ENCODE data around the gene GALNTL6.

GALNTL6 gene

DNA sequence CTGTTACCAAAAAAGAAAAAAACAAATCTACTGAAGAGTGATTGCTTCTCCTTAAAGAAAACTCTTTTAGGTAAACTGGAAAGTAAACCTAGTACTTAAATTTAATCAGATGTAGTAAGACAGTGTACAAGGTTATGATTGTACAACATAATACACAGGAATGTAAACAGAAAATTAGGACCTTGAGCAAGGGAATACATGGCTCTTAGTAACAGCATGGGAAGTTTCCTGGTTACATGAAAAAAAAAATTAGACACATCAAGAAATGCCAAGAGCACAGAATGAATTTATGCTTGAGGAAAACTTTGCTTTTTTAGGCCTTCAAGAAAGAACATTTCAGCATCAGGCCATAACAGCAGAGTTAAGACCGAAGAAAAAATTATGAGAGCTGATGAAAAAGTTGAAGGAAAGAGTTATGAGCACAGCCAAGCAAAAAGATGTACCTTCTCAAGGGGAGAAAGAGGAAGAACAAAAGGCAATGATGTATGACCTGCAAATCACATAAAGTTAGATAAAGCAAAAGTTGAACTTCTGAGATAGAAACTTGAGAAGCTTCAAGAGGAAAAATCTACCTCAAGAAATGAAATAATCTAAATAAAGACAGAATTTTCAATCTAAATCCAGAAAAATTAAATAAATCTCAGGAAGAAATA lies 311.6 kb downstream of the GALNTL6 start:
- no peak for DNase-seq (ENCODE audit: low spot score)

DNA sequence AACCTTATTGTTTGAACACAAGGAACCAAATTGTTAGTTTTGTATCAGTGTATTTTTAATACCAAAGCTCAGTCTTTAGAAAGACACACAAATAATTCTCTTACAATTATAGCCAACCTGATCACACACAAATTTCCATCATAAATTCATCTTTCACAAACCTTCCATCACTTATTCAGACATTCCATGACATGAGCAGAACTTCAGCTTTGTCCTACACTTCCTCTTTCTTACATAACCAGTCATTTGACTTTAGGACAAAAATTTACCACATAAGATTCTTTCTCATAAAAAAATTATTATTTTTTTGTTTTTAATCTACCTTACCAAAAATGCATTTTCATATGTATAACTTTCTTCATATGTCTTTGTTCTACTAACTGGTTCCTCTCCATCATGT lies 312.2 kb downstream of the GALNTL6 start:
- no peak for DNase-seq (ENCODE audit: low spot score)

DNA sequence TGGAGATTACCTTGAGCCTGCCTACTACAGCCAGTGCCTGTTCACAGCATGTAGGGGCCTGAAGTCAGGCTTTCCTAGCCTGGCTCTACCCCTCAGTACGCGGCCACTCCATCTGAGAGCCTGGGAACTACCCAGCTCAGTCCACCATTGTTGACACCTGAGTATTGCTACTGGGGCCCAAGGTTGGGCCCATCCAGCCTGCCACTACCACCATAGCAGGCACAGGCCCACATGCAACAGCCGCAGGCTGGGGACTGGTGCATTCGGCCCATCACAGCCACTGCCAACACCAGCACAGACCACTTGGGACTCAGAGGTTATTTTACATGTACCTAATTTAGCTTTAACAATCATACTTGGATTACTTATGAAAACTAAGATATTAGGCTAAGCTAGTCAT lies 314.0 kb downstream of the GALNTL6 start:
- no peak for DNase-seq (ENCODE audit: low spot score)

DNA sequence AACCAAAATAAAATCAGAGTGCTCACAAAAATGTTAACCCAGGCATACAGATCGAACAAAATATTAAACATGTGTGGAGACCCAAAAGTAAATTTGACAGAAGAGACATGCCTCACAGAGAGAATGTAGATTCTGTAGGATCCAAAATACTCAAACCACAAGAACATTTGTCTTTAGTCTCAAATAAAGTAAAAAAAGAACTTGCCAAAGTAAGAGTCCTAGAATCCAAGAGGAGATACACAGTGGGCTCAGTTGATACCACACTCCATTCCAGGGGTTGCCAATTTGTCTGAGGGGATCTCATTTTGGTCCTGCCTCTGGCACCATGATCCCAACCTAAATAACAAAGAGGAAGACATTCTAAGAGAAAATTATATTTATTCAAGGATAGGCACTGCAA lies 316.4 kb downstream of the GALNTL6 start:
- no peak for DNase-seq (ENCODE audit: low spot score)

DNA sequence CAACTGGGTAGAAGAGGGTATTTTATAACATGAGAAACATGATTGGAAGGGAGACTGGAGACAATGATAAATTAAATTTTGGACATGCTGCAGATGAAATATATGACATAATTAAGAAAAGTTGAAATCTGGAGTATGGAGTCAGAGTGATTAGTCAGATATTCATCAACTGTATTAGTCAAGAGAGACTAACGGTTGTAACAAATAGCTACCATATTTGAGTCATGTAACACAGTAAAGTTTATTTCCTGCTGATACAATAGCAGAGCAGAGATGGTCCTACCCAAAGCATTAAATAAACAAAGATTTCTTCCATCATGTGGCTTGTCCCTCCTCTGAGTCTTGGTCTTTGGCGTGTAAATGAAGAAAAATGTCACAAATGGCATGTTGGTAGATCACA lies 321.3 kb downstream of the GALNTL6 start:
- peak; percentile 10 for DNase-seq (ENCODE audit: low spot score)

DNA sequence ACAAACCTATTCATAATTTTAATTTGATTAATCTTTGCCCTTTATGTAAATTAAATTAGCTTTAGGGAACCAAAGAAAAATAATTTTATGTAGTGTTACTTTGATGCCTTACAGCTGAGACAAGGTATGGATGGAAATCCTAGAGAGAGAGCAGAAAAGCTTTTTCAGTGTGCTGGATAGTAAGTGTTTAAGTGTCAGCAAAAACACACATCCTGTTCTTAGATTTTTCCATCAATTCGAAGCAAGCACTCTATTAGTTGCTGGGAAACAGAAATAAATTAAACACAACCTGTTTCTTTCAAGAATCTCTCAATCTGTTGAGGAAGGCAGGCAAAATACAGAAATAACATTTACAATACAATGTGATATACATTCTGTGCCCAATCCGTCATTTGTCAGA lies 327.8 kb downstream of the GALNTL6 start:
- no peak for DNase-seq (ENCODE audit: low spot score)

DNA sequence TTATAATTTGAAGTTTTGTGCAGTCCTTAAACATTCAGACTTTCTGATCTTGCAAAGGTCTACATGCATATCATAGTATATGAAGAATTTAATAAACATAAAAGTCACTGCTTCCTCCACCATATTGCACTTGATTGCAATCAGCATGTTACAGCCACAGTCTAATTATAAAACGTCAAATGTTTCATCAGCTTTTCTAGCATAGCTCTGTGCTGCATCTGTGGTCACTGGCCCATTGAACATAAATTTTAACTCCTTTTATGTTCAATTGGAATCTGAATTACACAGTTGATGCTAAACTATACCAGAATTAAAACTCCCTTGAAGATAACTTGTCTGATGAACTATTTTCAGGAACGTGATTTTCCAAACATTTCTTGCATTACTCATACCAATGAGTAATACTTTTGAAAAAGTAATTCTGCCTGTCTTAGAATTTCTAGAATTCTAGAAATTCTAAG lies 329.1 kb downstream of the GALNTL6 start:
- DNase-seq (ENCODE audit: low spot score), result peak; percentile 28

DNA sequence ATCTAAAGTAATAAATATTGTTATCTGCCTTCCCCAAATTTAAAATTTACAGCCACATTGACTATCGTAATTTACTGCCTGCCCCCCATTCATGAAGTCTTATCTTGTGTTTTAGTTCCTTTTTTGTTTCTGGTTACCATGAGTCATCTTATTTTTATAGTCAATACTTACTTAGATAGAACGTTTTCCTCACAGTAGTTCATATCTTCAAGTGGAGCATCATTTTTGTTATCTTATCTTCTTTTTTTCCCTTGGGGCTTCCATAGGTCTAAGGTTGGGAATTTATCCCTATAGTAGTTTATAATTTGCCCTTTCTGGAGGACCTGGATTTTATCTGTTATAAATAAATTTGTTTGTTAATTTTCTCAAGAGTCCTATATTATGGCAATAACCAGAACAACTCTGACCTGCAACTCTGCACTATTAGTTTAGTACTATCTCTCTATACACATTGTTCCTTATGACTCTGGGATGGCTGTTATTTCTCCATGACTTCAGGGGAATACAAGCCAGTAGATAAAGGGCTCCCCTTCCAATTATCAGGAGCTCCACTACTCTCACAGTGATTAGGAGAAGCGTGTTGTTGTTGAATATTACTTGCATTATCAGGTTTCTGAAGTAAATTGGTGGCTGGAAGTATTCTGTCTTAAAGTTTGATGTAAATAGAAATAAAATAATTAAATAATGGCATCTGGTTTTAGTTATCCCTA lies 330.6 kb downstream of the GALNTL6 start:
- DNase-seq (ENCODE audit: low spot score), result no peak

DNA sequence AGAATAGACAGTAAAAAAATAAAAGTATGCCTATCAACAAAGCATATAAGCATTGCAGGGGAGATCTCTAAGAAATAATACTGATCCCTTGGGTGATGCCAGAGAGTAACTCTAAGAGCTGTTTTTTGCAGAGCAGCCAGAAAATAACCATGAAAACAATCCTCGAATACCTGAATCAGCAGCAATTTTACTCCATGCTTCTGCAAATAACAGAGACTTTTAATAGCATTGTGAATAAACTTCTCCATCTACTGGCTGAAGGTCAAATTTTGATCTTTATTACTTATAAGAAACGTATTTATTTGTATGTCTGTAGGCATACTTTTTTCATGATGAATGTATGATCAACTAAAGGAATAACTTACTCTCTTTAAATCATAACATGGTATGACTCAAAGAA lies 334.5 kb downstream of the GALNTL6 start:
- DNase-seq (ENCODE audit: low spot score), result no peak

DNA sequence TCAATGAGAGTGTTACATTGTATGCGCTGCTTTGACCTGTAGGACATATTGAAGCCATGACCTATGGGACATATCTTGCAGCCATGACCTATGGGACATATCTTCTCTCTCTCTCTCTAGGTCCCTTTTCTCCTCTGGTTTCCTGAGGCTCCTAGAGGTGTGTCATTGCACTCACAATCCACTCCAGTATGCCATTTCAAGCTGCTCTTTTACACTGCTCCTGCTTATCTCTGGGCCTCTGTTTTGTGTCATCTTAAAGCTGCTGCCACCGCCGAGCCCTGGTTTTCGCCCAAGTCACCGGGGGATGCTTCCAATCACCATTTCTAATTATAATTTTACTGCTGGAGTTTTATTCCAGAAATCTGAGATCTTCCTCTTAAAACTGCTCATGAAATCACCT lies 336.1 kb downstream of the GALNTL6 start:
- DNase-seq (ENCODE audit: low spot score), result no peak

DNA sequence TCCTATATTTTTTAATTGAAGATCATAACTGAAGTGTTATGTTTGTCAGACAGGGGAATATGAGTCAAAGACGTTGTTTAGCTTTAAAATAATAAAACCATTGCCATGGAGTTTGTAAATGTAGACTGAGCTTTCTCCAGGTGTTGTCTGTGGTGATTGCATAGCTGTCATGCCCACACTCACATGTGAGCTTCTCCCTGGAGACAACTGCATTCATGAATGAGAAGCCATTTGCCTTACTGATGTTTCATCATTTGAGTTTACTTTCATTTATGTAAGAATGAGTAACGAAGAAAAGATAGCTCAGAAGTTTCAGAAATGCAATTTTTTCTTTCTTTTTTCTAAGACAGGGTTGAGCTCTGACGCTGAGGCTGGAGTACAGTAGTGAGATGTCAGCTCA lies 339.1 kb downstream of the GALNTL6 start:
- no peak for DNase-seq (ENCODE audit: low spot score)

DNA sequence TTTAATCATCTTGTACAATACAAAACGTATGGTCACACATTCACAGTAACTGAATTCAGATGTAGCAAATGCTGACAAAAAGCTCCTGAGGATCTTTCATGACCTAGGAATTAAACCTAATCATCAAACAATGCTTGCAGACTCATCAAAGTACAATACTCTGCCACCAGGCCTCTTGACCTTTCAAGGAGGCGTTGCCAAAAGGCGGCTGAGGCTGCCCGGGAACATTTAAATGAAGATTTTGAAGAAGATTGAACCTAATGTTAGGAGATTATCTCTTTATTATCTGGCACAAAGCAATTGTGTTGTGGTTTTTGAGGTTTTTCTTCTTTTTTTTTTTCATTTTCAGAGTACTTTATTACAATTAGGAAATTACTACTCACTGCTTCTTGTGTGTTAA lies 340.5 kb downstream of the GALNTL6 start:
- DNase-seq (ENCODE audit: low spot score), result no peak

DNA sequence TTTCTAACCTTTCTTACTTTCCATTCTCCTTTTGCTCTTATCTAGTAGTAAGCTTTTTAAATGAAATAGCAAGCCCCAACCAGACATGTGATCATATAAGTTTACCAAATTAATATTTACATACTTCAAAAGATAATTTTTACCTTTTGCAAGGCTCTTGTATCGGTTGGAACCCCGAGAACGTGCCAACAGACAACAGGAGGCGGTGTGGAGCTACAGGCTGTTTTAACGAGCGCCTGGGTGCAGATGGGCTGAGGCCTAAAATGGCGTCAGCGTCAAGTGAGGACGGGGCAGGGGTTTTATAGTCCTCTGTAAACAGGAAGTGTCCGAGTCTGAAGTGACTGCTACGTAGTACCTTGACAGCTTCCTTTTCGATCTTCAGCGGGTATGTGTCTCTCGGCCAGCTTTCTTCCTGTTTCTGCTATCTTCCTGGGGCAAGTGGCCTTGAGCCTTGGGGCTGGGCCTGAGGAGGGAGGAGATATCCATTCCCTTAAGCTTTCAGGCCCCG lies 342.7 kb downstream of the GALNTL6 start:
- no peak for DNase-seq (ENCODE audit: low spot score)

DNA sequence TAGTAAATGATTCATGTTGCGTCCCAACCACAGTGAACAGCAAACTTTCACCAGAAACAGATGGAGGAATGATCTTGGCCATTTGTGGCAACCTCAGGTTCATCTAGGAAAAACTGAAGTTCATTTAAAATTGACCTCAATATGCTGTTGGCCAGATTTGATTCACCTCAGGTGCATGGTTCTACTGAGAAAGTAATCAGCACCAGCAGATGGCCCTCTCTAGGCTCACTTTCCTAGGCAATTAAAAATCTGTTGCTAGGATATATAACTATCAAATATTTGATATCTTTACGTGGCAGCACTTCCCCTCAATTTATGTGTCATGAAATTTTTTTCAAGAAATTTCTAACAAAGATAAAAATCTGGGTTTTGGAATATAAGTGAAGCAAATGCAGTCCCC lies 344.7 kb downstream of the GALNTL6 start:
- DNase-seq (ENCODE audit: low spot score), result no peak

DNA sequence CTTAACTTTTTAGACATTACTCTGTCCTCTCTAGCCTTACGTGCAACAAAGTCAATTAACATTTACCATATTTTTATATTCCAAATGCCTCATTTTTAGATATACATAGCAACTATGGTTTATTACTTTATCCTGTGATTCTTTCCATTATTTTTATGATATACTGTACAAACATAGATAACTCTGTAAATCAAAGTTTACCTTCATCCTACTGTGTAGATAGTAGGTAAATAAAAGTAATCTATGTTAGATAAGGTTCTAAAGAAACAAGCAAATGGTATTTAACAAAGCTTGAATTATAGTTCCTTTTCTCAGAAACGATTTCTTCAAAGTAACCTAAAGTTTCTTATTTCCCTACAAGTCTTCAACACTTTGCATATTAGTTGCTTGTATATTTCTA lies 350.0 kb downstream of the GALNTL6 start:
- DNase-seq (ENCODE audit: low spot score), result no peak

DNA sequence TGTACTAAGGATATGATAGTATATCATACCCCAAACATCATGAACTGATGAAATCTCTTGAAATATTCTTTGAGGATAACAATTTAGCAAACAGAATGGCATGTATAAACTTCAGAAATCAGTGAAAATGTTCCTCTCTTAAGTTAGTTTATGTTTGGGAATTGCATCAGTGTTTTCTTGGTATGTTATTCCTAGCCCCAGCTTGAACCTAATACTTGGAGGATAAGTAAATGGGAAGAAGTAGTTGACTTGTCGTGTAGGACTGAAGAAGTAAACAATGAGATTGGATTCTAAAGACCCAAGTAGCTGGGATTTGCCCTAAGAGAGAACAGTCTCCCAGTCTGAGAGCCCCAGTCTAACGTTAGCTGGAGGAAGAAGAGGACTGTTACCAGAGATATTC lies 355.7 kb downstream of the GALNTL6 start:
- DNase-seq (ENCODE audit: low spot score), result no peak

DNA sequence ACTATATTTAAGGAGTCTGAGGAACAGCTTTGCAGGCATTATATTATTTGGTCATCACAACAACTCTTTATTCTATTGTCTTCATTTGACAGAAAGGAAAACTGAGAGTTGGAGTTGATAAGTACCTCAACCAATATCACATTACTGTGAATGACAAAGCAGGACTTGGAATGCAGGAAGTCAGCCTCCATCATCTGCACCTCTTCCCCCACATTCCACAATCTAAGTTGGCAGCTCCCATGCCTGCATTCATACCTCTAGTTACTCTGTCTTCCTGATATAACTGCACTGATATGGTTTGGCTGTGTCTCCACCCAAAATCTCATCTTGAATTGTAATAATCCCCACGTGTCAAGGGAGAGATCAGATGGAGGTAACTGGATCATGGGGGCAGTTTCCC lies 356.7 kb downstream of the GALNTL6 start:
- DNase-seq (ENCODE audit: low spot score), result no peak

DNA sequence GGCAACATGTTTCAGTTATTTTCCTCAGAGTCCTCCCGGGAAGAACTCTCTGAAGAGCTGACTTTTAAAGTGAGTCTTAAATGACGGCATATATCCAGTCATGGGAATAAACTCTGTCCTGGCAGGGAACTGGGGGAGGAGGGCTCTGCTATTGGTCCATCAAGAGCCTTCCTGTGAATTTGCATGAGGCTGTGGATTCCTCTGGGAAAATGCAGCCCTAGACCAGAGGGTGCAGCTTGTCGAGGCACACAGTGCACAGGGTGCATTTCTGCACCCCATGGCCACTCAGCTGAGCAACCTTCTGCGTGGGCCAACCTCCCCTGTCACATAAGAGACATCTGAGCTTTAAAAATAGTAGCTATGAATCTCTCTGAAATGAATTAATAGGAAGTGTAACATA lies 360.0 kb downstream of the GALNTL6 start:
- no peak for DNase-seq (ENCODE audit: low spot score)

DNA sequence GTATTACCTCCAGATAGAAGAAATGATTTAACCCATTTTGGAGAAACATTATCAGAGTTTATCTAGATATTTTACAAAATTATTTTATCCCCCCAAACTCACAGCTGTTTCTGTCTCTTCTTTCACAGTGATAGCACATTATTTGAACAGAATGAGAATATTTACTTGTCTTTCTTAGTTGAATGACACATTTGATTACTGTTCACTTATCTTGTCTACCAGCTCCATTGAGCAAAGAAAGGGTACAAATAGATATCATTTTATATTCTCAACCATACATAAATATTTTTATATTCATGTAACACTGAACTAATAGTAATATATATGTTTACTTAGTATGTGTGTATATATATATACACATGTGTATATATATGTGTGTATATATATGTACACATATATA lies 364.2 kb downstream of the GALNTL6 start:
- no peak for DNase-seq (ENCODE audit: low spot score)

DNA sequence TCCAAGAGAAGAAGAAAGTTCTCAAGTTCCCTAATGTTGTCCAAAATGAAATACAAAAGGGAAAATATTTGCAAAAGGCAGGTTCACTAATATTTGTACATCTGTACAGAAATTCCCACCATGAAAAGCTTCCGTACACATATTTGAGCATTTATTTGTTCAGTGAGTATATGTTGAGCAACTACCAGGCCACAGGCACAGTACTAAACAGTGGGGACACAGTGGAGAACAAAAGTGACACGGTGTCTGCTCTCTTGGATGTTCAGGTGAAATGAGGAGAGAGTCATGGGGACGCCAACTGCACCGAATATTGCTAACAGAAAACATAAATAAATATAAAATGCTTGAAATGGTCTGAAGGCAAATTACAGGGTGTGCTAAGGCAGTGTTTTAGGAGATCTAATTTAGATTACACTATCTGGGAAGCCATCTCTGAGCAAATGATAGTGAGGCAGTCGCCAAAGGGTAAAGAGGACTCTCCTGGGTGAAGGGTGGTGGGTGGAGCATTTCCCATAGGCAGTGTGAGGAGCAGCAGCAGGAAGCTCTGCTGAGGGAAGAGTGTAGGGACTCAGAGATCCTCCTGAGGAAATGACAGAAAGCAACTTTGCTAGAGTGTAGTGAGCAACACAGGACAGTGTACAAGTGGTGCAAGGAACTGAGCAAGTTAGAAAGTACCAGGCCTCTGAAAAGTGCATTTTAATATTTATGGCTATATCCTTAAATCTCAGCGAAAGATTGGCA lies 375.2 kb downstream of the GALNTL6 start:
- no peak for DNase-seq (ENCODE audit: low spot score)

DNA sequence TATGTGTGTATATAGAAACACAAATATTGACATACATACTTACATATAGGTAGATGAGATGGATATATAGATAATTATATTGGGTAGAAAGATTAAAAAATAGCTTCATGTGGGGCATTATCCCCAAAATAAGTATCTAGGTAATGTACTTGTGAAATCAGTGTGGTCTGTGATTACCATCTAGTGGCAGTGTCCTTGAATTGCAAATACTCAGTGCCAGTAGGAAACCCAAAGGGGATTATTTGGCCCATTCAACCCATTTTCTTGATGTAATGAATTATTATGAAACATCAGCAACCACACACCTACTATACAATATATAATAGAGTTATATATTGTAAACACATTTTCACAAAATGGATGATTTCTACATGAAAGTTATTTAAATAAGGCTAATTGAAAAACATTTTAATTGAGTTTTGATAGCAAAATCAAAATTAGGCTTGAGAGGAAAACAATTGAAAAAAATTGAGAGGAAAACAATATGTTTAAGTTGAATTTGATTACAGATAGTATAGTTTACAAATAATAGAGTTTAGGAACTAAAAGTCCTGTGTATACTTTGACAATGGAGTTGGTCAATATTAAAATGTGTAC lies 389.4 kb downstream of the GALNTL6 start:
- DNase-seq (ENCODE audit: low spot score), result peak; percentile 41

DNA sequence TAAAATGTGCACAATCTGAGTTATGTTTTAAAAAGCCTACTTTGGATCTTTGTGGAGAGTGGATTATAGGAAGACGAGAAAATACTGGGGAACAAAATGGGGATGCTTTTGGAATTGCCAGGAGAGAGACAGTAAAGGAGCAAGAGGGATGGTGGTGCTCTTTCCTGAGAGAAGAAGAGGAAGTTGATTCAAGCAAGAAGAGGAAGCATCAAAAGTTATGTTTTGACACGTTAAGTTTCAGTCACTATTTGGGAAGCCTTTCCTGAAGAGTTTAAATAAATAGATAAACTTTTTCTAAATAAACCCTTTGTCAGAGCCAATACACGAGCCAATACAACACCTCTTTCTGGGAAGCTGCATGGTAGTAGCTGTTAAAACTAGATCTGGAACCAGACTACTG lies 394.1 kb downstream of the GALNTL6 start:
- no peak for DNase-seq (ENCODE audit: low spot score)

DNA sequence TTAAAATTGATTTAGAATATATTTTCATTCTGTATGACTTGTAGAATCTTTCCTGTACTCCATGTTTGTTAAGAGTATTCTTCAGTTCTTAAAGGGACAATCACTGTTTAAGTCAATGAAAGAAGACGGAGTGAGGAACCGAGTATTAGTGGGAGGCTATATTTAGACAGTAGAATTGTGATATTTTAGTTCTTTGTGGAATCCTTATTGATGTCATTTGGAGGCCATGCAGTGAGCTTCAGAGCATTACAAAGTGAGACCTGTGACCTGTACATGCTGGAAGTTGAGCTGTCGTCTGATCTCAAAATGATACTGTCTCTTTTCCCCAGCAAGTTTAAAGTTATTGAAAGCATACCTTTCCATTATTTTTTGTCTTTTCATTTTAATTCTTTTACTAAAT lies 394.7 kb downstream of the GALNTL6 start:
- DNase-seq (ENCODE audit: low spot score), result no peak

Measured in GM03348 (cell line).